GM12891 (cell line): ENCODE results near the gene CMSS1.

Source experiments
- PAX5 ChIP-seq: IDR thresholded peaks from 2 replicates; pipeline ENCODE4 v1.6.1; 2011; ENCODE audit warnings: low read length, moderate library complexity, mild to moderate bottlenecking; ENCODE audit not compliant: insufficient read depth, severe bottlenecking
- POLR2A ChIP-seq: IDR thresholded peaks from 2 replicates; pipeline ENCODE4 v1.6.1; 2011; ENCODE audit warnings: low read depth, low read length, control low read depth
- POLR2AphosphoS5 ChIP-seq: IDR thresholded peaks from 2 replicates; pipeline ENCODE4 v1.6.1; 2011; ENCODE audit warnings: low read depth, low read length, control low read depth
- POU2F2 ChIP-seq: IDR thresholded peaks from 2 replicates; pipeline ENCODE4 v1.6.1; 2011; ENCODE audit warnings: low read depth, mild to moderate bottlenecking, control low read depth, low read length, moderate library complexity
- SPI1 ChIP-seq: IDR thresholded peaks from 2 replicates; pipeline ENCODE4 v1.6.1; 2011; ENCODE audit warnings: low read depth, low read length, control low read depth
- TAF1 ChIP-seq: IDR thresholded peaks from 2 replicates; pipeline ENCODE4 v1.6.1; 2011; ENCODE audit warnings: low read depth, low read length, control low read depth

- TF ChIP-seq POLR2A (no peak), TAF1 (no peak), POLR2AphosphoS5 (no peak), PAX5 (no peak), POU2F2 (no peak), SPI1 (no peak)
These were observed 35.9 kb upstream of the CMSS1 start for GRCh38 chr3:99781761-99782160.
